Erythroblast (primary cell): Measurements from ENCODE around the gene RCAN3.

Experiments used
- GATA1 ChIP-seq: IDR thresholded peaks from 2 replicates; pipeline ENCODE4 v1.6.1; 2011; ENCODE audit warnings: low read depth, mild to moderate bottlenecking, control low read depth, low read length, moderate library complexity
- POLR2A ChIP-seq: IDR thresholded peaks from 2 replicates; pipeline ENCODE4 v1.6.1; 2011; ENCODE audit warnings: mild to moderate bottlenecking, low read length

DNA sequence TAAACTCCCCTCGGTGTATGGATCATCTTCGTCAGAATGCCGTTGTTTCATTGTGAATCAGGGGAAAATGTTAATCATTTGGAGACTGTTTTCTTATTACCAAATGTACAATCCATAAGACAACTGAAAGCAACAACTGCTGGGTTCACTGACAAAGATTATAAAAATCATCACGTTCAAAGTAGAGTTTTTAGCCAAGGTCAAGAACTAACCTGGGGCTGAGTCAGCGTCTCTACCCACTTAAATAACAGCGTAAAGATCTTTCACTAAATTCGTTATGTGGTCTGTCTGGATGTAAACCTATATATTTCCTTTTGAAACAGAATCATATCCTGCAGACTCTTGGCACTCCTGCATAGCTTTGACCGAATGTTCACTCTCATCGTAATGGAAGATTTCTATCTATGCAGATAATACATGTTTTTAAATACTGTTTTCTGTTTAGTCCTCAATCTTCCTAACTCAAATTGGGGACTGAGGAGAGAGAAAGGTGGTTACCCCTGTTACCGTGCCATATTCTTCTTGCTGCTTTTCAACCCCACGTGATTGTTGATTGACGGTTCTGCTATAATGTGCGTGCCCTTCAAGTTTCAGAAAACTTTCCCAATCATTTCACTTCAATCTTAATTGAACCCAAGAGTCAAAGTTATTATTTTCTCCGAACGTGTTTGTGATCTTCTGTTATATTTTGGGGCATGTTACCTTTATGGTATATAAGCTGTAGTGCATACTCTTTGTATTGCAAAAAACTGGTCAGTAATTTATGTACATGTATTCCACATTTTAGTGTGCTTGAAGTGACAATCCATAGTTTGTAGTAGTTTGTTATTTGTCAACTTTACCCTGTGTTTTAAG, 37.6 kb downstream of the RCAN3 start:
- TF ChIP-seq POLR2A (no peak), GATA1 (no peak)
